GM12801 (cell line): Measurements from ENCODE around the gene PPARD.

Experiments
- CTCF ChIP-seq: IDR thresholded peaks from one replicate; pipeline ENCODE4 v1.5.1; 2011; ENCODE audit warnings: control low read depth; ENCODE audit not compliant: insufficient read length; ENCODE audit errors: extremely low read depth

The PPARD gene

GRCh38 chr6:35436071-35436857, 93.9 kb downstream of the PPARD start:
- TF ChIP-seq CTCF = no peak

- TF ChIP-seq CTCF = no peak
Measured at GRCh38 chr6:35439308-35439707, 97.0 kb downstream of the PPARD start.

- no peak for TF ChIP-seq CTCF
Measured at GRCh38 chr6:35441205-35441604, 98.8 kb downstream of the PPARD start.

- TF ChIP-seq CTCF = no peak
Measured at GRCh38 chr6:35441642-35442041, 99.3 kb downstream of the PPARD start.

GRCh38 chr6:35442693-35443092, 100.3 kb downstream of the PPARD start:
- TF ChIP-seq CTCF = no peak

GRCh38 chr6:35443341-35444030, 101.1 kb downstream of the PPARD start:
- TF ChIP-seq CTCF = no peak

GRCh38 chr6:35445691-35446090, 103.3 kb downstream of the PPARD start:
- TF ChIP-seq CTCF = no peak
